ENCODE data around the gene ZNF813.

Gene ZNF813

GRCh38 chr19:53504885-53505284 lies 37.4 kb downstream of the ZNF813 start:
- H3K4me1 ChIP-seq (ENCODE audit: low read length) = no peaks in the 10 kb centered on the region
- H3K9ac ChIP-seq (ENCODE audit: low read length) = no peak overlapping the region
- H2AFZ ChIP-seq (ENCODE audit: low read depth, low read length) = no peak overlapping the region
- H3K27me3 ChIP-seq (ENCODE audit: low read depth, low read length) = no peaks in the 10 kb centered on the region
- H3K9me3 ChIP-seq (ENCODE audit: insufficient read depth, low read length) = no peaks in the 10 kb centered on the region; the same call in 1 of the 2 replicates
- H3K27ac ChIP-seq (ENCODE audit: low read length) = no peak overlapping the region
- H3K4me3 ChIP-seq (ENCODE audit: low read length) = no peak overlapping the region
- H3K79me2 ChIP-seq (ENCODE audit: low read length) = no peaks in the 10 kb centered on the region
- H3K36me3 ChIP-seq (replicated peaks; ENCODE audit: low read depth, low read length) = no peaks in the 10 kb centered on the region
- H4K20me1 ChIP-seq (ENCODE audit: insufficient read depth, low read length) = no peaks in the 10 kb centered on the region
- no peak for TF ChIP-seq EZH2phosphoT487 (IDR thresholded peaks at IDR 0.05; ENCODE audit: low read depth)
- no peak for TF ChIP-seq CTCF (IDR thresholded peaks at IDR 0.05; ENCODE audit: low read depth, low read length)
- no peak overlapping the region for H3K4me2 ChIP-seq (ENCODE audit: low read length)

GRCh38 chr19:53506728-53507127 lies 39.2 kb downstream of the ZNF813 start:
- Histone ChIP-seq H3K36me3 (replicated peaks; ENCODE audit: low read depth, low read length) (no peaks in the 10 kb centered on the region), H3K79me2 (ENCODE audit: low read length) (no peaks in the 10 kb centered on the region), H4K20me1 (ENCODE audit: insufficient read depth, low read length) (no peaks in the 10 kb centered on the region), H3K4me2 (ENCODE audit: low read length) (no peak overlapping the region), H3K4me1 (ENCODE audit: low read length) (no peaks in the 10 kb centered on the region), H3K4me3 (ENCODE audit: low read length) (no peak overlapping the region), H2AFZ (ENCODE audit: low read depth, low read length) (no peak overlapping the region), H3K9ac (ENCODE audit: low read length) (no peak overlapping the region), H3K9me3 (ENCODE audit: insufficient read depth, low read length) (no peaks in the 10 kb centered on the region; the same call in 1 of the 2 replicates), H3K27me3 (ENCODE audit: low read depth, low read length) (no peaks in the 10 kb centered on the region), H3K27ac (ENCODE audit: low read length) (no peak overlapping the region)
- TF ChIP-seq CTCF (IDR thresholded peaks at IDR 0.05; ENCODE audit: low read depth, low read length) (no peak), EZH2phosphoT487 (IDR thresholded peaks at IDR 0.05; ENCODE audit: low read depth) (no peak)

GRCh38 chr19:53507523-53508442 lies 40.2 kb downstream of the ZNF813 start:
- Histone ChIP-seq H3K27ac (ENCODE audit: low read length) (no peak overlapping the region), H3K9me3 (ENCODE audit: insufficient read depth, low read length) (no peaks in the 10 kb centered on the region; the same call in 1 of the 2 replicates), H3K36me3 (replicated peaks; ENCODE audit: low read depth, low read length) (no peaks in the 10 kb centered on the region), H2AFZ (ENCODE audit: low read depth, low read length) (no peak overlapping the region), H3K9ac (ENCODE audit: low read length) (no peak overlapping the region), H3K4me3 (ENCODE audit: low read length) (no peak overlapping the region), H3K4me2 (ENCODE audit: low read length) (no peak overlapping the region), H3K4me1 (ENCODE audit: low read length) (no peaks in the 10 kb centered on the region), H3K27me3 (ENCODE audit: low read depth, low read length) (no peaks in the 10 kb centered on the region), H4K20me1 (ENCODE audit: insufficient read depth, low read length) (no peaks in the 10 kb centered on the region), H3K79me2 (ENCODE audit: low read length) (no peaks in the 10 kb centered on the region)
- TF ChIP-seq EZH2phosphoT487 (IDR thresholded peaks at IDR 0.05; ENCODE audit: low read depth) (no peak), CTCF (IDR thresholded peaks at IDR 0.05; ENCODE audit: low read depth, low read length) (no peak)

GRCh38 chr19:53509443-53509842 lies 41.9 kb downstream of the ZNF813 start:
- H3K36me3 ChIP-seq (replicated peaks; ENCODE audit: low read depth, low read length) = no peaks in the 10 kb centered on the region

More at GRCh38 chr19:53509443-53509842, 41.9 kb downstream of the ZNF813 start:
- Histone ChIP-seq H2AFZ (ENCODE audit: low read depth, low read length) (no peak overlapping the region), H3K27me3 (ENCODE audit: low read depth, low read length) (no peaks in the 10 kb centered on the region), H3K9ac (ENCODE audit: low read length) (no peak overlapping the region), H3K9me3 (ENCODE audit: insufficient read depth, low read length) (no peaks in the 10 kb centered on the region; the same call in 1 of the 2 replicates), H3K4me3 (ENCODE audit: low read length) (no peak overlapping the region), H3K27ac (ENCODE audit: low read length) (no peak overlapping the region), H3K4me1 (ENCODE audit: low read length) (no peaks in the 10 kb centered on the region), H4K20me1 (ENCODE audit: insufficient read depth, low read length) (no peaks in the 10 kb centered on the region), H3K4me2 (ENCODE audit: low read length) (no peak overlapping the region), H3K79me2 (ENCODE audit: low read length) (no peaks in the 10 kb centered on the region)
- no peak for TF ChIP-seq CTCF (IDR thresholded peaks at IDR 0.05; ENCODE audit: low read depth, low read length)
- TF ChIP-seq EZH2phosphoT487 (IDR thresholded peaks at IDR 0.05; ENCODE audit: low read depth) = no peak
